Neutrophil (primary cell): ENCODE results near the gene SPINK14.

ENCODE experiments used
- H3K27ac ChIP-seq: fragments of 200-600 bp; sonication (generic); 2 replicates; pipeline ENCODE4 v1.5.1; 2016; ENCODE audit warnings: mild to moderate bottlenecking, moderate library complexity
- H3K27me3 ChIP-seq: fragments of 200-600 bp; sonication (generic); 2 replicates; pipeline ENCODE4 v1.6.0; 2016; ENCODE audit warnings: mild to moderate bottlenecking
- H3K36me3 ChIP-seq: fragments of 200-600 bp; sonication (generic); 2 replicates; pipeline ENCODE4 v1.5.1; 2017
- H3K4me1 ChIP-seq, 2 experiments: fragments of 200-600 bp in 1 of 2; sonication (generic) in 1 of 2; 1 replicate in 1 of 2; 2 replicates in 1 of 2; pipeline versions ENCODE4 v1.5.1 to v1.6.1; 2013 to 2016; ENCODE audit warnings: low read depth in 1 of 2, low read length in 1 of 2, mild to moderate bottlenecking in 1 of 2, moderate library complexity in 1 of 2; ENCODE audit not compliant: control insufficient read depth in 1 of 2, insufficient read depth in 1 of 2
- H3K4me3 ChIP-seq, 2 experiments: fragments of 200-600 bp in 1 of 2; sonication (generic) in 1 of 2; 1 replicate in 1 of 2; 2 replicates in 1 of 2; pipeline ENCODE4 v1.5.1; 2013 to 2016; ENCODE audit warnings: low read depth in 1 of 2, low read length in 1 of 2, mild to moderate bottlenecking in 1 of 2, moderate library complexity in 1 of 2
- H3K9me3 ChIP-seq: fragments of 200-600 bp; sonication (generic); 2 replicates; pipeline ENCODE4 v1.5.1; 2016
- CTCF ChIP-seq: fragments of 200-600 bp; sonication (generic); IDR thresholded peaks from 2 replicates; pipeline ENCODE4 v1.5.1; 2016; ENCODE audit warnings: antibody characterized with exemption

Gene SPINK14

GRCh38 chr5:148156609-148157008, 11.7 kb upstream of the SPINK14 start:
- TF ChIP-seq CTCF, result no peak
- Histone ChIP-seq H3K27ac (no peak overlapping the region), H3K27me3 (no peaks in the 10 kb centered on the region), H3K36me3 (no peaks in the 10 kb centered on the region), H3K4me3 (no peak overlapping the region), H3K9me3 (no peaks in the 10 kb centered on the region), H3K4me1 (no peaks in the 10 kb centered on the region)

- H3K27me3 ChIP-seq, result no peaks in the 10 kb centered on the region
- H3K27ac ChIP-seq, result no peak overlapping the region
- TF ChIP-seq CTCF, result no peak
- H3K4me1 ChIP-seq, result no peaks in the 10 kb centered on the region
- H3K36me3 ChIP-seq, result no peaks in the 10 kb centered on the region
- no peak overlapping the region for H3K4me3 ChIP-seq
- H3K9me3 ChIP-seq, result no peaks in the 10 kb centered on the region
These were observed 6.3 kb upstream of the SPINK14 start for GRCh38 chr5:148162038-148162437.

GRCh38 chr5:148163345-148163744, 5.0 kb upstream of the SPINK14 start:
- no peaks in the 10 kb centered on the region for H3K4me1 ChIP-seq
- no peak overlapping the region for H3K27ac ChIP-seq
- no peaks in the 10 kb centered on the region for H3K9me3 ChIP-seq
- H3K36me3 ChIP-seq, result no peaks in the 10 kb centered on the region
- H3K4me3 ChIP-seq, result no peak overlapping the region
- no peaks in the 10 kb centered on the region for H3K27me3 ChIP-seq
- TF ChIP-seq CTCF, result no peak

DNA sequence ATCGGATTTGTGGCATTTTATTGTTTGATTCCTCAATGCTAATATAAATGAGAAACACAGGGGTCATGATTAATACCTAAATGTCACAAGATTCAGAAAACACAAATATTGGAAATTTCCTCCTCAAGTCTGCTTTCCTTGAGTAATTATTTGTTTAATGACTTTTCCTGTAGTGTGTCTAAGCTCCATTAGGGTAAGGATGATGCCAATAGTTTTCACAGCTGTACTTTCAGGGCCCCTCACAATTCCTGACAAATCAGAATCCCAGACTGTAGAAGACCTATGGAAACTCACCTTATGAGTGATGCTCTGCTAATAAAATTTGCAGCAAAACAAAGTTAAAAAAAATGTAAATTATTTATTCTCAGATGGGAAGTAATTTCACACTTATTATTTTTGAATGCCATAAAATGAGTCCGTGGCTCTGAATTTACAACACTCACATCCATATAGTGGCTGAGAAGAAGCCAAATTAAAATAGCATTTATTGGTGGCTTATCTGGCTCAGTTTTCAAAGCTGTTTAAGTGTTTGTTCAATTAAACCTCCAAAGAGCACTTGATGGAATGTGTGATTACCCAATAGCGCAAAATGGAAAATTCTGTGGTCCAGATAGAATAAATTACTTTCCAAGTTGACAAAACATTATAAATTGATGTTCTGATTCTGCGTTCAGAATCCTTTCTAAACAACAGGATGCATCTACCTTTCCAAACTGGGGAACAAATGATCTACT, 1.6 kb upstream of the SPINK14 start:
- Histone ChIP-seq H3K27me3 (no peaks in the 10 kb centered on the region), H3K4me1 (no peaks in the 10 kb centered on the region), H3K9me3 (no peaks in the 10 kb centered on the region), H3K27ac (no peak overlapping the region), H3K36me3 (no peaks in the 10 kb centered on the region), H3K4me3 (no peak overlapping the region)
- no peak for TF ChIP-seq CTCF

GRCh38 chr5:148172377-148172776, 4.0 kb downstream of the SPINK14 start:
- Histone ChIP-seq H3K27me3 (peaks cover 4% of the 10 kb centered on the region), H3K36me3 (no peaks in the 10 kb centered on the region), H3K27ac (no peak overlapping the region), H3K9me3 (no peaks in the 10 kb centered on the region), H3K4me1 (no peaks in the 10 kb centered on the region), H3K4me3 (no peak overlapping the region)
- no peak for TF ChIP-seq CTCF
